Tibial nerve (tissue), 4 donors: ENCODE results near the gene CLIC6.

Experiments
- CTCF ChIP-seq, 5 experiments: fragments of 200-600 bp in 3 of 5; fragments of 450-650 bp in 2 of 5; sonication (generic) in 3 of 5; IDR thresholded peaks; one replicate each; pipeline ENCODE4 v1.5.1; 2016 to 2019; ENCODE audit warnings: antibody characterized with exemption in 5 of 5, mild to moderate bottlenecking in 3 of 5, moderate library complexity in 2 of 5
- EP300 ChIP-seq, 2 donors: sonication (generic); formaldehyde crosslinking; IDR thresholded peaks; one replicate each; pipeline ENCODE4 v1.6.1; 2017; ENCODE audit warnings: antibody characterized with exemption in 2 of 2, mild to moderate bottlenecking in 1 of 2
- POLR2A ChIP-seq, 2 donors: fragments of 450-650 bp; IDR thresholded peaks; one replicate each; pipeline ENCODE4 v1.6.1; 2017; ENCODE audit warnings: antibody characterized with exemption in 2 of 2, mild to moderate bottlenecking in 2 of 2, moderate library complexity in 2 of 2

DNA sequence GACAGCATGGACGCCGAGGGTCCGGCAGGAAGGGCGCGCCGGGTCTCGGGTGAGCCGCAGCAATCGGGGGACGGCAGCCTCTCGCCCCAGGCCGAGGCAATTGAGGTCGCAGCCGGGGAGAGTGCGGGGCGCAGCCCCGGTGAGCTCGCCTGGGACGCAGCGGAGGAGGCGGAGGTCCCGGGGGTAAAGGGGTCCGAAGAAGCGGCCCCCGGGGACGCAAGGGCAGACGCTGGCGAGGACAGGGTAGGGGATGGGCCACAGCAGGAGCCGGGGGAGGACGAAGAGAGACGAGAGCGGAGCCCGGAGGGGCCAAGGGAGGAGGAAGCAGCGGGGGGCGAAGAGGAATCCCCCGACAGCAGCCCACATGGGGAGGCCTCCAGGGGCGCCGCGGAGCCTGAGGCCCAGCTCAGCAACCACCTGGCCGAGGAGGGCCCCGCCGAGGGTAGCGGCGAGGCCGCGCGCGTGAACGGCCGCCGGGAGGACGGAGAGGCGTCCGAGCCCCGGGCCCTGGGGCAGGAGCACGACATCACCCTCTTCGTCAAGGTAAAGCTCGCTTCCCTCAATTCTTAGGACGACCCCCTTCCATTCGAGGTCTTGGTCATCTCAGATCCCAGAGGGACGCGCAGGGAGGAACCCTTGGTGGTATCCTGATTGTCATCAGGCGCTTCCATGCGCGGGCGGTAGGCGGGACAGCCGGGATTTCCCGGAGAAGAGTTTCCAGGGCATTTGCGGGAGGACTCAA is 1.6 kb downstream of the CLIC6 start:
- no peak for TF ChIP-seq POLR2A (IDR thresholded peaks at IDR 0.05)
- peak in 1 of 5 experiments; percentile 4 for TF ChIP-seq CTCF (IDR thresholded peaks at IDR 0.05)
- TF ChIP-seq EP300 (IDR thresholded peaks at IDR 0.05) = no peak
